KMS-11 (cell line): ENCODE measurements around the gene WDR4.

Experiments used
- H2AFZ ChIP-seq: fragments of 200-600 bp; sonication (generic); 2 replicates; pipeline ENCODE4 v1.6.1; 2016; ENCODE audit warnings: antibody characterized with exemption, mixed run types, low read depth
- H3K27ac ChIP-seq: fragments of 200-600 bp; sonication (generic); 2 replicates; pipeline ENCODE4 v1.6.1; 2016; ENCODE audit warnings: mild to moderate bottlenecking, mixed run types
- H3K27me3 ChIP-seq: fragments of 200-600 bp; sonication (generic); 2 replicates; pipeline ENCODE4 v1.6.1; 2017; ENCODE audit warnings: mild to moderate bottlenecking, low read depth, mixed run types, moderate library complexity; ENCODE audit not compliant: insufficient read depth
- H3K36me3 ChIP-seq: fragments of 200-600 bp; sonication (generic); 2 replicates; pipeline ENCODE4 v1.6.1; 2017; ENCODE audit warnings: mild to moderate bottlenecking, mixed run types; ENCODE audit not compliant: insufficient read depth
- H3K4me1 ChIP-seq: fragments of 200-600 bp; sonication (generic); 2 replicates; pipeline ENCODE4 v1.6.1; 2016; ENCODE audit warnings: mild to moderate bottlenecking, low read depth, mixed run types; ENCODE audit not compliant: poor library complexity, severe bottlenecking
- H3K4me2 ChIP-seq: fragments of 200-600 bp; sonication (generic); 2 replicates; pipeline ENCODE4 v1.7.0; 2016; ENCODE audit warnings: mild to moderate bottlenecking, mixed run types
- H3K4me3 ChIP-seq: fragments of 200-600 bp; sonication (generic); IDR thresholded peaks from 2 replicates; pipeline ENCODE4 v1.6.1; 2017; ENCODE audit warnings: low read depth, low read length, mixed read lengths; ENCODE audit not compliant: insufficient read depth
- H3K79me2 ChIP-seq: fragments of 200-600 bp; sonication (generic); 2 replicates; pipeline ENCODE4 v1.6.1; 2016; ENCODE audit warnings: low read depth, mixed run types; ENCODE audit not compliant: insufficient read depth
- H3K9ac ChIP-seq: fragments of 200-600 bp; sonication (generic); 2 replicates; pipeline ENCODE4 v1.6.1; 2016; ENCODE audit warnings: mild to moderate bottlenecking, mixed run types
- H4K20me1 ChIP-seq: fragments of 200-600 bp; sonication (generic); 2 replicates; pipeline ENCODE4 v1.6.1; 2016; ENCODE audit warnings: mild to moderate bottlenecking, mixed run types; ENCODE audit not compliant: insufficient read depth
- CTCF ChIP-seq: fragments of 200-600 bp; sonication (generic); conservative IDR thresholded peaks from 2 replicates; pipeline ENCODE4 v1.6.1; 2017; ENCODE audit warnings: low read depth, mild to moderate bottlenecking, antibody characterized with exemption, low read length, moderate library complexity, mixed read lengths

Gene WDR4

GRCh38 chr21:42847726-42848125 lies 31.6 kb downstream of the WDR4 start:
- no peak overlapping the region for H3K4me3 ChIP-seq
- H3K79me2 ChIP-seq = peaks cover 46% of the 10 kb centered on the region; the same call in 1 of the 2 replicates
- no peak overlapping the region for H3K4me2 ChIP-seq
- no peak overlapping the region for H2AFZ ChIP-seq
- H4K20me1 ChIP-seq = peaks cover 12% of the 10 kb centered on the region
- H3K36me3 ChIP-seq = peaks cover 24% of the 10 kb centered on the region; the same call in 1 of the 2 replicates
- H3K27me3 ChIP-seq = no peaks in the 10 kb centered on the region
- no peak overlapping the region for H3K9ac ChIP-seq
- H3K4me1 ChIP-seq = no peaks in the 10 kb centered on the region
- no peak for TF ChIP-seq CTCF
- no peak overlapping the region for H3K27ac ChIP-seq

GRCh38 chr21:42847051-42847707 lies 32.2 kb downstream of the WDR4 start:
- H3K27ac ChIP-seq = no peak overlapping the region
- H2AFZ ChIP-seq = no peak overlapping the region
- H3K36me3 ChIP-seq = peaks cover 24% of the 10 kb centered on the region; the same call in 1 of the 2 replicates
- no peak for TF ChIP-seq CTCF
- no peak overlapping the region for H3K4me3 ChIP-seq
- peaks cover 46% of the 10 kb centered on the region; the same call in 1 of the 2 replicates for H3K79me2 ChIP-seq
- H3K4me1 ChIP-seq = no peaks in the 10 kb centered on the region
- H4K20me1 ChIP-seq = peaks cover 12% of the 10 kb centered on the region
- H3K9ac ChIP-seq = no peak overlapping the region
- no peaks in the 10 kb centered on the region for H3K27me3 ChIP-seq
- no peak overlapping the region for H3K4me2 ChIP-seq

GRCh38 chr21:42846221-42846620 lies 33.1 kb downstream of the WDR4 start:
- Histone ChIP-seq H3K4me1 (no peaks in the 10 kb centered on the region), H3K4me3 (no peak overlapping the region), H3K36me3 (peaks cover 17% of the 10 kb centered on the region; the same call in 1 of the 2 replicates), H3K27ac (no peak overlapping the region), H4K20me1 (peaks cover 12% of the 10 kb centered on the region), H3K27me3 (no peaks in the 10 kb centered on the region), H2AFZ (no peak overlapping the region), H3K79me2 (peaks cover 46% of the 10 kb centered on the region; the same call in 1 of the 2 replicates), H3K4me2 (no peak overlapping the region), H3K9ac (no peak overlapping the region)
- TF ChIP-seq CTCF = no peak

- TF ChIP-seq CTCF = no peak
- Histone ChIP-seq H3K27ac (no peak overlapping the region), H3K27me3 (no peaks in the 10 kb centered on the region), H3K4me3 (no peak overlapping the region), H4K20me1 (peaks cover 12% of the 10 kb centered on the region), H3K36me3 (peaks cover 14% of the 10 kb centered on the region; the same call in 1 of the 2 replicates), H3K9ac (no peak overlapping the region), H3K4me1 (no peaks in the 10 kb centered on the region), H2AFZ (no peak overlapping the region), H3K4me2 (no peak overlapping the region), H3K79me2 (peaks cover 46% of the 10 kb centered on the region; the same call in 1 of the 2 replicates)
Observed at GRCh38 chr21:42845296-42845965, 33.9 kb downstream of the WDR4 start.
